Activated CD8-positive, alpha-beta memory T cell treated with anti-CD3 and anti-CD28 coated beads for 4 hours (primary cell): ENCODE measurements around the gene ANKRD45.
"Not testable (repeated sequence)": the region's sequence is repeated elsewhere in the genome, so short reads cannot be mapped to it uniquely, and the experiment has no call there.

Experiments used
- DNase-seq, 2 donors: peaks; one replicate each; pipeline ENCODE4 v3.0.0-alpha.2; 2020; ENCODE audit warnings: low read depth in 2 of 2

ANKRD45 gene

GRCh38 chr1:173572201-173572873 lies 97.3 kb downstream of the ANKRD45 start:
- DNase-seq: no peak

- DNase-seq: no peak
These were observed 99.2 kb downstream of the ANKRD45 start for GRCh38 chr1:173570370-173571007.

GRCh38 chr1:173568483-173568882 lies 101.2 kb downstream of the ANKRD45 start:
- no peak for DNase-seq

GRCh38 chr1:173563846-173564245 lies 105.8 kb downstream of the ANKRD45 start:
- DNase-seq: not testable (repeated sequence)

- no peak for DNase-seq
These were observed 106.8 kb downstream of the ANKRD45 start for GRCh38 chr1:173562813-173563212.

GRCh38 chr1:173561263-173561662 lies 108.4 kb downstream of the ANKRD45 start:
- no peak for DNase-seq

GRCh38 chr1:173560285-173560880 lies 109.3 kb downstream of the ANKRD45 start:
- no peak for DNase-seq
